ENCODE data around the gene CYB5D1.
"Not testable (repeated sequence)": the region's sequence is repeated elsewhere in the genome, so short reads cannot be mapped to it uniquely, and the experiment has no call there.

The CYB5D1 gene

DNA sequence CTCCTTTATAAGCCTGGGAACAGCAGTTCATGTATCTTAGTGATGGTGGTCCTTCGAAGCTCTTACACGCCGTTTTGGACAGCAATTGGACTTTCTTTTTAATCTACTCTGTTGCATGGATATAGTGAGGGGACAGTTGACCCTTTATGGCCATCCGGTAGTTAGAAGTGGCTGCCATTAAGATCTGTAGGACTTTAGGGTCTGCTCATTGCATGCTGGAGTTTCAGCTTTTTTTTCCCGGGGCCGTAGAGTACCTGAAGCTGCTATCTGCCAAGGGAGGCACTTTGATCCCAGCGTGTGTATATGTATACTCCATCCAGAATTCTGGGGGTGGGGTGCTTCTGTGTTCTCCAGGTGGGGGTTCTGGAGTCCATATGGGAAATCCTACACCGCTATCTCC, 1.2 kb downstream of the CYB5D1 start:
- DNase-seq: no peak

DNA sequence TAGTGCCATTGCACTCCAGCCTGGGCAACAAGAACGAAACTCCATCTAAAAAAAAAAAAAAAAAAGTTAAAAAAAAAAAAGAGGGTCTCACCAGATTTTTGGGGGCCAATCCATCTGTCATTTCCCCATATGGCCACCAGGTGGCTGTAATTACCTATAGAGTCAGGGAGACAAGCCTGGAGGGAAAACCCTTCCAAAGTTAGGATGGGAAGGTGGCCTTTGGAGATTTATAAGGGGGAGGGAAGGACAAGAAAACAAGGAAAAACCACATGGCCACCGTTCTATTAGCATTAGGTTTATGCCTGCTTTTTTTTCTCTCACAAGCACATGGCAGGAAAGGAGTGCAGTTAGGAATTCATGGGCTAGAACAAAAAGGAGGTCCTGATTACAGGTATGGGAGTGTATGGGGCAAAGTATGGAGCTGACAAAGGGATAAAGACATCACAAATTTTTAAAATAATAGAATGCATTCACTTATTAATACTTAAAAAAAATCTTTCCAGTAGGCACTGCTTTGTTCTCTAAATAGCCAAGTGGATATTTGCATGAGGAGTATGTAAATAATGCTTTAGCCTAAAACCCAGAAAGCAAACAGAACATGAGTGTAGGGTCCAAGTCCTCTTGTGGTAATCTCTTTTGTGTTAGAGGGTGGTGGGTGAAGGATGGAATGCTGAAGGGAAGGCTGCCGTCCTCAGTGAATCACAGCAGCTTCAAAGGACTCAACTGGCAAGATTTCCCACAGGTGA, 5.1 kb downstream of the CYB5D1 start:
- DNase-seq: peak; percentile 62

DNA sequence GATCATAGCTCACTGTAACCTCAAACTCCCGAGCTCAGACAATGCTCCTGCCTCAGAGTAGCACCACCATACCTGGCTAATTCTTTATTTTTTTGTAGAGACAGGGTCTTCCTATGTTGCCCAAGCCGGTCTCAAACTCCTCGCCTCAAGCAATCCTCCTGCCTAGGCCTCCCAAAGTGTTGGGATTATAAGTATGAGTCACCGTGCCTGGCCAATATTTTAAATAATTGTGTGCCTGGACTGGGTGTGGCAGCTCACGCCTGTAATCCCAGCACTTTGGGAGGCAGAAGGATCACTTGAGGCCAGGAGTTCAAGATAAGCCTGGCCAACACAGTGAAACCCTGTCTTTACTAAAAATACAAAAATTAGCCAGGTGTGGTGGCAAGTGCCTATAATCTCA, 6.6 kb downstream of the CYB5D1 start:
- DNase-seq: not testable (repeated sequence)

DNA sequence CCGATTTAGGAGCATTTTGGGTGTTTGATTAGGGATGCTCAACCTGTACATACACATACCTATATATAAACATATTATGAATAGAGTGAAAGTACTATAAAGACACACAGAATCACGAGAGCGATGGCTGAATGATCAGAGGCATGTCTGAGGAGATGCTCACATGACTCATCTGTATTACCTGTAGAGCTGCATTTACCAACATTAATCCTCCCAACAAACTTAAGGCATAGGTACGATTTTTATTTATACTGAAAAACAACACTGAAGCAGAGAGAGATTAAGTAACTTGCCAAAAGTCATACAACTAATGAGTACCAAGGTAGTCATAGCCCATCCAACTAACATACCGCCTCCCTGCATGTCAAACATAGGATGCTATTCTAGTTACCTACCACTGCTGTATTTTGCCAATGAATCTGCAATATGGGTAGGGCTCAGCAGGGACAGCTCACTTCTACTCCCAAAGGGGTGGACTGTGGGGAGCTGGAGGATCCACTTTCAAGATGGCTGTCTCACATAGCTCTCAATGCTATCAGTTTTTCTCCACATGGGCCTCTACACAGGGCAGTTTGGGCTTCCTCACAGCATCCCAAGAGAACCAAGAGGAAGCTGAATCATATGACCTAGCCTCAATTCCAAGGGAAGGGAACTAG, 7.3 kb downstream of the CYB5D1 start:
- no peak for DNase-seq

DNA sequence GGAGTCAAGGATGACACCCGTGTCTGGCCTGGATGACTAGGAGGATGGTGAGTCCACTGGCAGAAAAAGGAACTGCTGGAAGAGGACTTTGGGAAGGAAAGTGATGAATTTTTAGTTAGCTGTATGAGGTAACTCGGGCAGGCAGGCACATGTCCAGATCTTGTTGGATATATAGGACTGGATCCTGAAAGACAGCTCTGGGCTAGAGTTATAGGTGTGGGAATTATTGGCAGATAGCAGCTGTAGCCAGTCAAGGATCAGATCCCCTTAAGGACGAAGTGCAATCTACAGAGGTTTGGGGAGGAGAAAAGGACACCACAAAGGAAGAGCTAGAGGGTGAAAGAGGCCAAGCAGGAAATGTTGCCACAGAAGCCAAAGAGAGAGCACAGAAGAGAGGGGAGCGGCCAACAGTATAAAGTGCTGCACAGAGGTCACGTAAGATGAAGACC, 10.1 kb downstream of the CYB5D1 start:
- peak; percentile 48 for DNase-seq

DNA sequence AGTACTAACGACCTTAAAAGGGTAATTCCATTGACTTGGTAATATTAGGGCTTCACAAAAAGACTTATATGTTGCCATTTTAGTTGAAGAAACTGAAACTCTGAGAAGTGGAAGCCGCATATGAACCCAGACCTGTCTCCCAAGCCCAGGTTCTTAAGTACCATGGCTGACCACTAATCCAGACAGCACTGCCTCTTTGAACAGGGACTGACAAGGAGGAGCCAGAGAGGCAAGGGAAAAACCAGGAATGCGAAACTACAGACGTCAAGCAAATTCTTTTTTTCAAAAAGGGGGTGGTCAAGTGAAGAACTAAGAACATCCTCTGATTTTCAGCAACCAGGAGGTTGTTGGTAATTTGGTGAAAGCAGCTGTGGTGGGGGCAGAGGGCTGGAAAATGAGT, 15.2 kb downstream of the CYB5D1 start:
- no peak for DNase-seq

DNA sequence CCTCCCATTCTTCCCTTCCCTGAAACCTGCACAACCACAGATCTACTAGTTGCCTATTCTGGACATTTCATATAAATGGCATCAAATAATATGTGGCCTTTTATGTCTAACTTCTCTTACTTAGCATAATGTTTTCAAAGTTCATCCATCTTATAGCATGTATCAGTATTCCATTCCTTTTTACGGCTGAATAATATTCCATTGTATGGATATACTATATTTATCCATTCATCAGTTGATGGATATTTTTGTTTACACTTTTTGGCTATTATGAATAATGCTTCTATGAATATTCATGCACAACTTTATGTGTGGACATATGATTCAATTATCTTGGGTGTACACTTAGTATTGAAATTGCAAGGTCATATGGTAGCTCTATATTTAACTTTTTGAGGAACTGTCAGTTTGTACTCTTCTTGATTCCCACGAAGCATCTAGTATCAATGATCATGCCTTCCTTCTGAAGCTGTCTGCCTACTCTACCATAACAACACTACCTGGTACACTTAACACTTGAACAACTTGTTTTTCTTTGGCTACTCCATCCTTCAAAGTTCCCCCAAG, 18.1 kb downstream of the CYB5D1 start:
- DNase-seq: no peak

DNA sequence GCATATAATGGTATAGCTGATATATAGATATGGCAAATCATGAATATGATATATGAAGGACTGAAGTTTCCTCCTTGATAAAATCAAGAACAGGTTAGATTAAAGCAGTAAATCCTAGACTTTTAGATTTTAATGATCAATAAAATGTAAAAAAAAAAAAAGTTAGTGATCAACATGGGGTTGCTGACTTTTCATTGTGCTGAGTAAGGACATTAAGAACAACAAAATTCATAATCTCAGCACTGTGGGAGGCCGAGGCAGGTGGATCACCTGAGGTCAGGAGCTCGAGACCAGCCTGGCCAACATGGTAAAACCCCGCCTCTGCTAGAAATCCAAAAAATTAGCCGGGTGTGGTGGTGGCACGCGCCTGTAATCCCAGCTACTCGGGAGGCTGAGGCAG, 20.4 kb downstream of the CYB5D1 start:
- DNase-seq: no peak

DNA sequence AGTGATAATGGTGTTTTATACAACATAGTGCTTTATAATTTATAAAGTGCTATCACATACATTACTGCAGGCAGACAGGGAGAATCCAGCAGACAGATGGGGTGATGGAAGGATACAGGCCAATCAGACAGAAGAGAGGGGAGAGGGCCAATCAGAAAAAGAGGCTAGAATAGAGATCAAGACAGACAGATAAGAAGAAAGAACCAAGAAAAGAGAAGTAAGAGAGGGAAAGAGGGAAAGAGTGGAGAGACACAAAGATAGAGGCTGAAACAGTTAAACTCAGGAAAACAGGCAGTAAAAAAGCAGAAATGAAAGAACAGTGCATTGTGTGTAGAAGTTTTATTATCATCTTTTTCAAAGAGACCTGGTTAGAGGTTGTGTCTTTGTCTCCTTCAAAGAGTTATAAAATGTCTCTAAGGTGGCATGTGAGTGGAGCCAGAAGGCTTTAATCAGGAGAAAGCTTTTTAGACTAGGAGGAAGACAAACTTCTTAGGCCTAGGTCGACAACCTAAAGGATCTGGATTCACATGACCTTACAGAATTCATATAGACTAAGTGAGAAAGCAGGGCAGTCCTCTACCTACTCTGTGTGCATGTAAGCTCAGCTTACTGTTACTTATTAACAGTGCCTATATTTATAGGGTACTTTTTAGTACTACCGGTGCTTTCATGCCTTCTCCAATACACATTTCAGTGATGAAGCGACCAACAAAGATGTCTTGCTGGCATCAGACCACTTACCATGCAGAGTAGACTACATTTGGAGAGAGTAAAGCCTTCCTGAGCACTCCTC, 22.5 kb downstream of the CYB5D1 start:
- DNase-seq: no peak

DNA sequence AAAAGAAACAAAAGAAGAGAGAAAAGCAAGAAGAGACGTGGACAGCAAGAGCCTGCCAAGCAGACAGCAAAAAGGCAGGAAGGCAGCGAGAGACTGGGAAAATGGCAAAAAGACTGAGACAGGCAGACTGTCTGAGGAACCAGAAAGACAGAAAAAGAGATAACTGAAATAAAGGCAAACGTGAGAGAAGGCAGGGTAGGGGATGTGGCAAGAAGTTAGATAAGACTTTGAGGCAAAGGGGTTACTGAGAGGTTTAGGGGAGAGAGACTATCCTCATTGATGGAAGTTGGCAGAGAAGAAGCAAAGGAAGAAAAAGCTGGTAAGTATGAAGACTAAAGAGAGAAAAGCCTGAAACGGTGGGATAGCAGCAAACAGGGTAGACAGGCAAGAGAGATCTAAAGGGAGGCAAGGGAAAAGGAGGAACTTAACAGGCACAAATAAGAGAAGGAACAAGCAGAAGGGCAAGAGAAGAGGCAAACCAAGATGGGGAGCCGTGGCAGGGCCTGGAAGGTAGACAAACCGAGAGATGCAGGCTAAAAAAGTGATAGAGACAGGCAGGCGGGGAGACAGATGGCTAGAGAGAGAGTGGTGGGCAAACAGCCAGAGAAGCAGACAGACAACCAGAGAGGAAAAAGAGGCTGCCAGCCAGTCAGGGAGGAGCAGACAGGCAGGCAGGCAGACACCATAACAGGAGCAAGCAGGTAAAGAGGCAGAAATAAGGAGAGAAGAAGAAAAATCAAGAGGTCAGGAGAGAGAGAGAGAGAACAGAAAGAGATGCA, 23.7 kb downstream of the CYB5D1 start:
- peak; percentile 46 for DNase-seq

DNA sequence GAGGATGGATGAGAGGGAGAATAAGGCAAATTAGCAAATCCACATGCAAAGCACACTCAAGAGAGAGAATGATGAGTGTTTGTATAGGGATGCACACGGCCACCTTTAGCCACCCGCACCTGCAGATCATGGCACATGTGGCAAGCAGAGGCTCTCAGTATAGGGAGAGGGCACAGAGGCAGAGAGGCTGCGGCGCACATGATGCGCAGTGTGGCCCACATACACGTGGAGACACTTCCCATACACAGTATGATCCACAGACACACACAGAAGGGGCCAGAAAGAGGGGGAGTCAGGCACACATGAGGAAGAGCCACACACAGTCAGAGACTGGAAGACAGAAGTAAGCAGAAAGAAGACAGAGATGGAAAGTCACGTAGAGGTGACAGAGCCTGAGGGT, 24.3 kb downstream of the CYB5D1 start:
- DNase-seq: no peak

DNA sequence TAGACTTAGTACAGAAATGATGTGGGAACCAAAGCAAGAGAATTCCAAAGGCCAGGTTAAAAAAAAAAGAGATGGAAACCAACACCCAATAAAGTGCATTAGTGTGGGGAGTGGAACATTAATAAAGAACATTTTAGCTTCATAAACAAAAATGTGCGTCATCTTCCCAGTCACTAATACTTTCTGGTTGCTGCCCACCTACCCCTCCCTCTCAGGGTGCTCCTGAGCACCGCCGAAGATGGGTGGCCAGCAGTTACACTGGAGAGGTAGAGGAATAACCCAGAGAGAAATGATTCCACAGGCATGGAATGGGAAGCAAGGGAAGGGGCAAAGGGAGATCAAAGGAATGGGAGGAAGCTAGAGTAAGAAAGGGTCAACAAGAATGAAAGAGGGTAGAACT, 24.8 kb downstream of the CYB5D1 start:
- no peak for DNase-seq

DNA sequence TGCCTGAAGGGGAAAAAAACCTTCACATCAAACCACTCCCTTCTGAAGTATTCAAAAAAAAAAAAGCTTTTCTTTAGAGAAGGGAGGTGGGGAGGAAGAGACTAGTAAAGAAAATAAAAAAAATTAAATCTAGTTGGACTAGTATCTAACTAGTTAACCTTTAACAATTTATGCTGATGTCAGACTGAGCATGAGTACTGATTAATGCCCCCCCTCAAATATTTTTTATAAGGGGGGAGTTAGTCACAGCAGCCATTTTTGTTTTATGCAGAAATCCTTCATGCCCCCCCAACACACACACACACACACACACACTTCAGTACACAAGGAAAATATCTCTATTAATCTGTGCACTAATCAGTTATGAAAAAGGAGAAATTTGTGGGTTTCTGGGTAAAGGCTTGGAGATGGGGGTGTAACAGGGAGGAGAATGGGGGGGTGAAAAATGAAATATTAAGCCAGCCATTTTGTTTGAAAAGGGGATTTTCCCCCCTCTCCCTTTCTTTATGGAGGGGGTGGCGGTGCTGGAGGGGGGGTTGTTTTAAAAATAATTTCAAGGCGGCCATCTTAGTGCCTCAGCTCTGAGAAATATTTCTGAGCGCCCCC, 26.1 kb downstream of the CYB5D1 start:
- peak; percentile 38 for DNase-seq

DNA sequence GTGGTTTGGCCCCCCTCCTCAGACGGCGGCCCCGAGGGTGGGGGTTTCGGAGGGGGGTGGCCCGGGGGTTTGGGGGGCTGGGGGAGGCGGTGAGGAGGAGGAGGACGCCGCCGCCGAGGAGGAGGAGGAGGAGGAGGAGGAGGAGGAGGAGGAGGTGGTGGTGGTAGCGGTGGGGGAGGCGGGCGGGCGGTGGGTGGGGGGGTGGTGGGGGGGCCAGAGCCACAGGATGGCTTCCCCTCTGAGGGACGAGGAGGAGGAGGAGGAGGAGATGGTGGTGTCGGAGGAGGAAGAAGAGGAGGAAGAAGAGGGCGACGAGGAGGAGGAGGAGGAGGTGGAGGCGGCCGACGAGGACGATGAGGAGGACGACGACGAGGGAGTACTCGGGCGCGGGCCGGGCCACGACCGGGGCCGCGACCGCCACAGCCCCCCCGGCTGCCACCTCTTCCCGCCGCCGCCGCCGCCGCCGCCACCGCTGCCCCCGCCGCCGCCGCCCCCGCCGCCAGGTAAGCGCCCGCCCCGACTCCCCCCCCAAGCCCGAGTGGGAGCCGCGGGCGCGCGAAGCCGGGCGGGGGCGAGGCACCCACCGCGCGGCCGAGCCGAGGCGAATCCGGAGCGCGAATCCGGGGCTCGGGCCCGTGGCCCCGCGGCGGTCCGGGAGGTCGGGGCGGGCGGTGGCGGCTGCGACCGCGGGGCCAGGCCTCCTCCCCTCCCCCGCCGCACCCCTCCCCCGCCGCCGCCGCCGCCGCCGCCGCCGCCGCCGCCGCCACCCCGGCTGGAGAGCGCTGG, 27.0 kb downstream of the CYB5D1 start:
- peak; percentile 68 for DNase-seq

DNA sequence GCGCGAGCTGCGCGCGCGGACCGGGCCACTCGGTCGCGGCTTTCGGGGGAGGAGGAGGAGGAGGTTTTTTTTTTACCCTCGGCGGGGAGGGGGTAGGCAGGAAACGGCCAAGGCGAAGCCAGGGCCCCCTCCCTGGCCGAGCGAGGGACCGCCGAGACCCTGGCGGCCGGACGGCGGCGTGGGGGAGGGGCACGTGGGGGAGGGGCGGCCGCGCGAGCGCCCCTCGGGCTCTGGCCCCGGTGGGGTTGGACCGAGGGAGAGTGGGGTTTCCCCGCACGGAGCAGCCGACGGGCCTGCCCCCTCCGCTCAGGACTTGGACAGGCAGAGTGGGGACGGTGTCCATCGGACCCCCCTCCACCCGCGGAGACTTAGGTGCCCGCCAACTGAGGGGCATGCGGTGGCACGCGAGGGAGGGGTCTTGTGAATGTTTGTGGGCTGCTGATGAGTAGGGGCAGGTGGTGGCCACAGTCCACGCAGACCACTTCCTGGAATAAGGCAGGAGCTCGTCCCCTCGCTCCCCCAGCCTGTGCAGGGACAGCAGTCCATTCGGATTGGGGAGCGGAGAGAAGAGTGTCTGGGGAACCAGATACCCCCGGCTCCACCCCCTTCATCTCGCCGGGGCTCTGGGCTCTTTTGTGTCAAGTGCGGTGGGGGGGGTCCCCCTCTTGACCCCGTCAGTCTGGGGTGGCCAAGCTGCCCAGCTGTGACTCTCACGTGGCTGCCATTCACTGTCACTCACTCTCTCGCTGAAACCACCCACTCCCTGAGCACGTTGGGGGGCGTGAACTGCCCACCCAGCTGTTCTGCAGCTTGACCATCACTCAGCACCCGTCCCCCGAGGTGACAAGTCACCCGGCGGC, 27.8 kb downstream of the CYB5D1 start:
- peak; percentile 59 for DNase-seq

DNA sequence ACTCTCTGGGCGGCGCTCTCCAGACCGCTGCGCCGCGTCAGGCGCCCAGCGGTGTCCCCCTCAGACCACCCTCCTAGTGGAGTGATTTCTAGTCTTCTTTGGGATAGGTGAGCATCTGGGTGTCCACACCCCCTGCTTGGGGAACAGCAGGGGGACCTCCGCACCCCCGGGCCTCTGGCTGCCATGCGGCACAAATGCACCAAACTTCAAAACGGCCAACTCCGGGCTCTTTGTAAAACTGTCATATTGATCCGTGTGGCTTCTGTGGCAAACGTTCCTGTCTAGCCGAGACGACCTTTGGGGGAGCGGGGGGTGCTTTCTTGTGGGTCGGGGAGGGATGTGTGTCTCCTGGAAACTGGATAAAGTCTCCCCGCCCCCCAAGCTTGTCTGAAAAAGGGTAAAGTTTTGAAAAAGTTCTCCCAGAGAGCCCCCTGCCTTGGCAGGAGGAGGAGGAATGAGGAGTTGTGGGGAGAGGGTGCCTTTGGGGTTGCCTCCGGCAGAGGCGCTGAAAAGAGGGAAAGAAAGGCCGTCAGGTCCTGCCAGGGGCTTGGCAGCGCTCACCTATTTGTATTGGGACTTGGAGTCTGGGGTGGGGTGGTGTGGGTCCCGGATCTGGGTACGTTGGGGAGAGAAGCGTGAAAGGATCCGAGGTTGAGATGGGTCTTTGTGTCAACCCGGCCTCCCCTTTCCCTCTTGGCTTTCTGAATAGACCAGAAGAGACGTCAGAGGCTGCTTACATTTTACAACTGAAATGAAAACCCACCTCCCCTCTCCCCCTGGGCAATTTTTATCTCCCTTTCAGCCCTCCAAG, 28.6 kb downstream of the CYB5D1 start:
- DNase-seq: peak; percentile 79

DNA sequence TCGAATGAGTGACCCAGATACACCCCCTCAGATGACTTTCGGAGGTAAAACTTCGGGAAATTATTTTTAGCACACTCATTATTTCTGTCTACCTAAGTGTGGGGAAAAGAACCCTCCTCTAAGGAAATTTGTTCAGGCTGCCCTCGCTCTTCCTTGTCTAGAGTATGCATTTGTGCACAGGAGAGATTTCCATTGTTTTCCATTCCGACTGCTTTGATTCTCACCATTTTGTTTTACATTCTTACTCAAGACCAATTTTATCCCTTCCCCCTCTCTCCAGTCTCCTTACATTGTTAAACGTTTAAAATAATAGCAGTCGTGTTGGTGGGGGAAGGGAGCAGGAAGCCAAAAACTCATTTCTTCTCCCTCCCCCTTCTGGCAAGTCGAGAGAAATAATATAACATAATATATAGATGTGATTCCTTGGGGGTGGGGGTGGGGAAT, 29.3 kb downstream of the CYB5D1 start:
- no peak for DNase-seq

DNA sequence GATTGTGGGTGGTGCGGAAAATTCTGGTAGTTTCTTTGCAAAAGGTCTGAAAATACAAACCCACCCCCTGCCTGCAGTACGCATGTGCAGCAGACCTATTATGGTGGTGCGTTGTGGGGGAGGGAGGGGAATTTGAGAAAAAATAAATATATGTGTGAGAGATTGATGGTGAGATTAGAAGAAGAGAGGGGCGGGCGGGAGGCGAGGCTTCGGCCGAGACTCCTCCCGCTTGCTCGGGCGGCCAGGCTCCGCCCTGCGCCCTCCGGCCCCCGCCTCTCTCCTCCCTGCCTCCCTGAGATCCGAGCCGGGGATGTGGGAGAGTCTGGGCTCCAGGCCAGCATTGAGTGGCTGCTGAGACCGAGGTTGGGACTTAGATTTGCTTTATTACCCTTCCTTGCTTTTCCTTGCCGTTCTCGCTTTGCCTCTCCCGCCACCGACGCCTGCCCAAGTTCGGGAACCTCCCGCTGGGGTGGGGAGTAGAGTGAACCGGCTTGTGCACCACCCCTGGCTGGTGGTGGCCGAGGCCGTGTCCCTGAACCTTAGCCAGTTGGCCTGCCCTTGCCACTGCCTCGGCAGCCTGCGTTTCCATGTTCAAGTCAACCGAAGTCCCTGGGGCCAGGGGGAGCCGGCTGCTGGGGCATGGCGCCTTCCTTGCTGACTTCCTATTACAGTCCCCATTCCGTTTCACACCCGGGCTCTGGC, 29.8 kb downstream of the CYB5D1 start:
- peak; percentile 95 for DNase-seq
